GM20000 (cell line): ENCODE results near the gene CAMK1D.

Experiments
- DNase-seq: peaks from one replicate; pipeline ENCODE4 v3.0.0; 2012; ENCODE audit warnings: low spot score
- CTCF ChIP-seq: IDR thresholded peaks from 2 replicates; pipeline ENCODE4 v1.5.1; 2012; ENCODE audit warnings: mild to moderate bottlenecking, control low read depth; ENCODE audit errors: extremely low read depth, missing control alignments

The CAMK1D gene

GRCh38 chr10:12758271-12758670 is 408.9 kb downstream of the CAMK1D start:
- DNase-seq = no peak
- TF ChIP-seq CTCF = no peak

GRCh38 chr10:12766223-12766622 is 416.9 kb downstream of the CAMK1D start:
- DNase-seq = no peak
- TF ChIP-seq CTCF = no peak

GRCh38 chr10:12768156-12769100 is 419.1 kb downstream of the CAMK1D start:
- no peak for TF ChIP-seq CTCF

GRCh38 chr10:12769323-12770044 is 420.1 kb downstream of the CAMK1D start:
- DNase-seq = no peak
- TF ChIP-seq CTCF = no peak

More at GRCh38 chr10:12768156-12769100, 419.1 kb downstream of the CAMK1D start:
- DNase-seq = no peak

- TF ChIP-seq CTCF = no peak
- DNase-seq = no peak
These were observed 422.8 kb downstream of the CAMK1D start for GRCh38 chr10:12771981-12772760.

- TF ChIP-seq CTCF = no peak
- DNase-seq = no peak
These were observed 423.6 kb downstream of the CAMK1D start for GRCh38 chr10:12772797-12773587.
